HG03280 (cell line): ENCODE measurements around the gene VANGL2.

ENCODE experiments used
- ATAC-seq: cut with Tn5 transposase; IDR thresholded peaks from one replicate; pipeline ENCODE4 v1.9.1; 2021; ENCODE audit warnings: mild to moderate bottlenecking, moderate library complexity; ENCODE audit not compliant: unreplicated experiment

The VANGL2 gene

DNA sequence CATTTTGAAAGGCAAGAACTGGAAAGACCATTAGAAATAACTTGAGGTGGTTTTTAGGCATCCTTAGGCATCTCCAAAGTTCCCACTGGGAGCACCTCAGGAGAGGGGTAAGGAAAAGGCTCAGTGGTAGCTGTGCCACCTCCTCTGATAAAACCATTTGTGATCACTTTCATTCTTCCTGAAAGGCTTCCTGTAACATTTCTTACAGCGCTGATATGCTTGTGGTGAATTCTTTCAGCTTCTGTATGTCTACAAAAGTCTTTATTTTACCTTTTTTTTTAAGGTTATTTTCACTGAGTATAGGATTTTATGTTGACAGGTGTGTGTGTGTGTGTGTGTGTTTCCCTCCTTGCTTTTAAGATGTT is 54.8 kb downstream of the VANGL2 start:
- no peak for ATAC-seq

DNA sequence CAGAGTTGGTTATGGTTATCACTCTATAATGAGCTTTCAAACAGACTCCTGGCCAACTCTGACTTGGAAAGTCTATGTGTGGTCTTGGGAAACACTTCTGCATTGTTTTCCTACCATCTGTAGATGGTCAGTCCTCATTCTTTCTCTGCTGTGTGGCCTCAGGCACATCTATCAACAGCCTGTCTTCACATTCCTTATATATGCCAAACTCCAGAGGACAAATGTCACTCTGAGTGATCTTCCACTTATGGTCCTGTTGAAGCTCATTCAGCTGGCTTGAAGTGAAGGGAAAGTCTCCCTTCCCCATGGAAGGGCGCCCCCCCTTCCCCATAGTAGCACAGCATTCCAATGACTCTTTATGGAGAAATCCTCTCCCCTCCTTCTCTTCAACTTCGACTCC is 58.7 kb downstream of the VANGL2 start:
- ATAC-seq = no peak

DNA sequence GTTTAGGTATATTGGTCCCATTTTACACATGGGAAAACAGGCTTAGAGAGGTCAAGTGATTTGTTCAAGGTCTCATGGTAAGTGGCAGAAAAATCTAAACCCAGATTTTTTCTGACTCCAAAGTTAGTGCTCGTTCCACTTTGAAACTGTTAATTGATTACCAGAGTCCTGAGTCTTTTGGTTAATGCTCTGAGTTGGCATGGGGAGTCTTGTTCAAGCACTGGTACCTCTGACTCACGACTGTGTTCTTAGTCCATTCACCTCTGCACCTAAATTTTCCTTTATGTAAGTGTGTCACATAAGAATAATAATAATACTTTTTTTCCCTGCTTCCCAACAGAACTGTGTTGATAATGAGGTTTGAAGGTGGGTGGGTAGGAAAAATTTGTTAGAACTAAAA is 59.3 kb downstream of the VANGL2 start:
- ATAC-seq = no peak

DNA sequence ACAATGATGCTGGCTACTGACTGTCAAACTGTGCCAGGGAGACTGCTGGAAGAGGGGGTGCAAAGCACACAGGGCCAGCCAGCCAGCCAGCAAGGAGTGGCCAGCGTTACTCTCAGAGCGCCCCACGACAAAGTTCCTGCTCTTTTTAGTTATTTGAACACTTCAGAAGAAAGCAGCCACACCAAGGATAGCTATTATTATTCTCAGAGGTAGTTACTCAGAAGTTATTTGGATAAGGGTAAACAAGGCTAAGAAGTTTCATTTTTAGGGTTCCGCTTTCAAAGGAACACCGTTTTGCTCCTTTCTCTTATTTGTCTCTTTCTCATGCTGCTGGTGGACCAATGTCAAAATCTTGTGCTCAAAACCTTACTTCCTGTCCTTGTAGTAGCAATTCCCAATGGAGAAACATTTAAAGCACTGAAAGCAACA is 59.9 kb downstream of the VANGL2 start:
- ATAC-seq = no peak

DNA sequence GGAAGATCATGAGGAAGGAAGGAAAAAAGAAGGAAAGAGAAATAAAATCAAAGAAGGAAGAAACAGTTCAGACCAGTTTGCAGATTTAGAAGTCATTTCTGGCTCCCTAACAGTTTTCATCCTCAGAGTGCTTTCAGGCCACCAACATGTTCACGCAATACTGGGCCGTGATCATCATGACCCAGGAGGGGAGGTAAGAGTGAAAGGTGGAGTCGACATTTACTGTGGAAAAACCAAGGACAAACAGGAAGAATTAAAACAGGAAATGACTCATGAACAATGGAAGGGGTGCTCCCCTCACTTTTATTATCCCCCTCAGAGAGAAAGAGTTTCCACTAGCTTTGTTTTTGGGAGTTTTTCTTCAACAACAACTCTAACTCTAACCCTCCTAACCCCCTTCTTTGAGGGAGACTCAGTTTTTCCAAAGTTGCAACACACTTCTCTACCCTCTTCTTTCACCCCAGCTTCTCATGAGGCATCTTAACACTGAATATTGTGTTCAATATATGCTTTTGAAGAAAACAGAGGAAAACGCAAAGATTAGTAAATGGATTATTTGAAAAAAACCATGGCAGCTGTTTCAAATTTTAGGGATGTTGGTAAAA is 60.4 kb downstream of the VANGL2 start:
- no peak for ATAC-seq

DNA sequence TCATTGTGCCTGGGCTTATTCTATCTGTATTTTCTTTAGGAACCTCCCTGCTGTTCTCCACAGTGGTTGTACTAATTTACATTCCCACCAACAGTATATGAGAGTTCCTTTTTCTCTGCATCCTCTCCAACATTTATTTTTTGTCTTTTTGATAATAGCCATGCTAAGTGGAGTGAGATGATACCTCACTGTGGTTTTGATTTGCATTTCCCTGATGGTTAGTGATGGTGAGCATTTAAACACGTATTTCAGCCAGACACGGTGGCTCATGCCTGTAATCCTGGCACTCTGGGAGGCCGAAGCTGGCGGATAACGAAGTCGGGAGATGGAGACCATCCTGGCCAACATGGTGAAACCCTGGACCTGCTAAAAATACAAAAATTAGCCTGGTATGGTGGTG is 64.8 kb downstream of the VANGL2 start:
- no peak for ATAC-seq

DNA sequence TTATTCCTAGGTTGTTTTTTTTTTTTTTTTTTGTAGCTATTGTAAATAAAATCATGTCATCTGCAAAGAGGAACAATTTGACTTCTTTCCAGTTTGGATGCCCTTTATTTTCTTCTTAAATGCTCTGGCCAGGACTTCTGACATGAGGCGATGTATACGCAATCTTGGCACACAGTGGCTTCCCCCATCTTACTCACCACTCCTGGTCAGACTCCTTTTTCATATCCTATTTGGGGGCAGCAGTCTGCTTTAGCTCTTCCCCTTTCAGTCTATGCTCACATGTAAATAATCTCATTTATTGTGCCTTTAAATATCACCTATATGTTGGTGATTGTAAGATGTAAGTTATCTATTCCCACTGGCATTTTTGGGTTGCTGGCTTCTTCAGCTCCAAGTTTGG is 66.6 kb downstream of the VANGL2 start:
- no peak for ATAC-seq

DNA sequence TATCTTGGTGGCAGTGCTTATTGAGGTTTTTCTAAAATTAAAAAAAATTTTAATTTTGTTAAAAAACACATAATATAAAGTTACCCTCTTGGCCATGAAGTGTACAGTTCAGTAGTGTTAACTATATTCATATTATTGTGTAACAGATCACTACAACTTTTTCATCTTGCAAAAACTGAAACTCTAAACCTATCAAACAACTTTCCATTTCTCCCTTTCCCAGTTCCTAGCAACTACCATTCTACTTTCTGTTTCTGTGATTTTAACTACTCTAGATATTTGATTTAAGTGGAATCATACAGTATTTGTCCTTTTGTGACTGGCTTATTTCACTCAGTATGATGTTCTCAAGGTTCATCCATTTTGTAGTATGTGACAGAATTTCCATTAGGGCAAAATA is 67.2 kb downstream of the VANGL2 start:
- no peak for ATAC-seq

DNA sequence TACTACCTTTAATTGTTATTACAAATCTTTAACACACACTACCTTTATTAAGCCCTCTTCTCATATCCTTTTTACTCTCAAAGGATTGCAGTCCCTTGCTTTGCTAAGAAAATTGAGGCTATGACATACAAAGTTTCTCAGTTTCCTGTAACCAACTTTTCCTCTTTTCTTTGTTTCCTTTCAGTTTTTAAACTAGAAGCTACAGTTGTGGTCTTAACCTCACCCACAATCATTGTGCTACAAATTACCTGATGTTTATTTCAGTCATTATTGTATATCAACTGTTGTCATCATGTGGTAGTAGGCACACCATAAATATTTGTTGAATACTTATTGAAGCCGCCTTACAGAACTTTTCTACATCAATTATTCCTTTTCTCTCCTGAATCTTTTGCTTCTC is 70.9 kb downstream of the VANGL2 start:
- ATAC-seq = no peak

DNA sequence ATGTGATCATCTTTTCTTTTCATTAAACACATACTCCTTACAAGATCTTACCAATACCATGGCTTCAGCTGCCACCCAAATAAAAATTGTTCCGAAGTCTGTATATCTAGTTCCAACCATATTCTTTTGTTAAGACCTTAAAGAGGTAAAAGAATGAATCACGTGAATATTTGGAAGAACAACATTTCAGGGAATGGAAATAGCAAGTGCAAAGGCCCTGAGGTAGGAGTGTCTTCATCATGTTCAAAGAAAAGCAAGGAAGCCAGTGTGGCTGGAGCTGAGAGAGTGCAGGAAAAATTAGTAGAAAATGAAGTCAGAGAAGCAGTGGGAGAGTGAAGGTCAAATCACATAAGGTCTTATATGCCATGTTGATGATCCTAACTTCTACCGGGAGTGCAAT is 71.7 kb downstream of the VANGL2 start:
- no peak for ATAC-seq

DNA sequence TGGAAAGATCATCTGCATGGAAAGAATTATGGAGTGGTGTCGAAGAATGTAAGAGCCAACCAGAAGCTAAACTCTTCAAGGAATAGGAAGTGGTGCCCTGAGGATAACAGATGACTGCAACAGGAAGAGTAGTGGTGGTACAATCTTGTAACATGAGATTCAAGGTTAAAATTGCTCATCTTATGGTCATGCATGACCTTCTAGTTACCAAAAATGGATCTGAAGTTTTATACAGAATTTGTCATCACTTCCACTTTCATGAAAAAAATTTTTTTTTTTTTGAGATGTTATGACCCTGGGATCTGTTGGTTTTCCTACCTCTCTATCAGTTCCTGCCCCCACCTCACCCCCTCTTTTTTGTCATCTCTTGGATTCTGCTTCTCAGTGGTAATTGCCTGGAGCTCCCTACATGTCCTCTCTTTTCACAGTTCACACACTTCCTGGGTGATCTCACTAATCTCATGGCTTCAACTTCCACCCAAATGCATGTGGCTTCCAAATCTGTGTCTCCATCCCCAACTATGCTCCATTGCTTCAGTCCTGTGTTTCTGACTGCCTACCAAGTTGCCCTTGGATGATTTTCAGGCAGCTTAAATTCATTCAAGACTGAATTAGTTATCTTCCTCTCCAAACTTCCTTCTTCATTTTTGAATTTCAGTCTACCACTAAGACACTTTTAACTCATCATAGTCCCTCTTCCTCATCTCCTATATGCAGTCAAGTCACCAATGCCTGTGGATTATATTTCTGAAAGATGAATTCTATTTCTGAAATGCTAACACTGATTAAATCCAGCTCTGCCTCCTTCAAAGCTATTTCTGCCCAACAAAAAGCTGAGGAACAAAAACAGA is 74.3 kb downstream of the VANGL2 start:
- no peak for ATAC-seq
